Subcutaneous adipose tissue (tissue), 4 donors: Measurements from ENCODE around the gene FUOM. TPM values are rescaled to one million over a fixed set of nuclear protein-coding genes. Genes with fewer than 3 reads are reported as not detected.

ENCODE experiments used
- CTCF ChIP-seq: fragments of 450-650 bp; IDR thresholded peaks from one replicate; pipeline ENCODE4 v1.5.1; 2016; ENCODE audit warnings: low read depth, mild to moderate bottlenecking, control low read depth, antibody characterized with exemption, moderate library complexity
- total RNA-seq, 4 donors: library from RNA; depleted of rRNA; stranded (reverse); fragments of >200 nt; gene quantifications; one replicate each; pipeline ENCODE4 v1.1.0, GENCODE V29; 2016

FUOM gene
- total RNA-seq, 4 donors from 2014 or later = 16.5 to 43.2 (median 29.6) TPM

DNA sequence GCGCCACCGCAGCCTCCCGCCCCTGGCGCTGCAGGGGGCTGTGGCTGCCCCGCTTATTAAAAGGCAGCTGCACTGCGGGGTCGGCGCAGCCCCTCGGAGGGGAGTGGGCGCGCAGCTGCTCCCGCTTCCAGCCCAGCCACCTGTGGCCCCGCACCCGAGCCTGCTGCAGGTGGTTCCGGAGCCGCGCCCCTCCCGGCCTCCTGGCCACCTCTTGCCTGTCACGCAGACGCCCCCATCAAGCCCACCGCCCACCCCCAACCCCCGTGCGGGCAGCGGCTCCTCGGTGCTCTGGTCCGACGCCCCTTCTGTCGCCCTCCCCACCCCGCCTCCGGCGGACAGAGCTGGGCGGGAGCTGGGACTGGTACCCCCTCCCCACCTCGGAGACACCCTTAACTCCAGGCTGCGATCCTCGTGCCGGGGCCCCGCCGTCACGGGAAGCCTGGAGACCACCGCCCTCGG lies 21.7 kb downstream of the FUOM start:
- TF ChIP-seq CTCF = no peak

GRCh38 chr10:133335246-133336117 lies 22.3 kb downstream of the FUOM start:
- TF ChIP-seq CTCF = no peak

DNA sequence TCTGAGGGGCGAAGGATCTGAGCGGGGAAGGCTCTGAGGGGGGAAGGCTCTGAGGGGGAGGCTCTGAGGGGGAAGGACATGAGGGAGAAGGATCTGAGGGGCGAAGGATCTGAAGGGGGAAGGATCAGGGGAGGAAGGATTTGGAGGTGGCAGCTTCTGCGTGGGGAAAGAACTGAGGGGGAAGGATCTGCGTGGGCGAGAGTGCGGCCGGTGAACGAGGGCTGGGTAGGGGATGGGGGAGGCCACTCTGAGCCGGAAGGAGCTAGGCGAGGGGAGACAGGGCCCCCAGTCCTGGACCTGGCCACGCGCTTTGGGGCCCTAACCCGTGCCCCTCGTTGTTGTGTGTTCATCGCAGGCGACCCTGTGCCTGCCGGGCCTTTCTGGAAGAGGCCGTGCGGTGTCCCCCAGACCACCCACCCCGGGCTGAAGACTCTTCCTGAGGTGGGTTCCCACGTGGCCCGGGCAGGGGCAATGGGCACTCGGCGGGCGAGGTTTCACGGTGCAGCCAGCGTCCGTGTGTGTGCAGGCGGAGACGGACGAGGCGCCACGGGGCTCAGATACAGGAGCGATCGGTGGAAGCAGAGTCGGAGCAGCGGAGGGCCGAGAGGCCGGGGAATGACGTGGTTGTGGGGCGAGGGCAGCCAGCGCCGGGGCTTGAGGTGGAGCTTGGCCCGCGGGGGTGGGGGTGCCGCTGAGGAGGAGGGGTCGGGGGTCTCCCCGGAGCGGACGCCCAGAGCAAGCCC lies 23.1 kb downstream of the FUOM start:
- TF ChIP-seq CTCF = no peak

GRCh38 chr10:133332936-133333699 lies 24.7 kb downstream of the FUOM start:
- TF ChIP-seq CTCF = no peak

DNA sequence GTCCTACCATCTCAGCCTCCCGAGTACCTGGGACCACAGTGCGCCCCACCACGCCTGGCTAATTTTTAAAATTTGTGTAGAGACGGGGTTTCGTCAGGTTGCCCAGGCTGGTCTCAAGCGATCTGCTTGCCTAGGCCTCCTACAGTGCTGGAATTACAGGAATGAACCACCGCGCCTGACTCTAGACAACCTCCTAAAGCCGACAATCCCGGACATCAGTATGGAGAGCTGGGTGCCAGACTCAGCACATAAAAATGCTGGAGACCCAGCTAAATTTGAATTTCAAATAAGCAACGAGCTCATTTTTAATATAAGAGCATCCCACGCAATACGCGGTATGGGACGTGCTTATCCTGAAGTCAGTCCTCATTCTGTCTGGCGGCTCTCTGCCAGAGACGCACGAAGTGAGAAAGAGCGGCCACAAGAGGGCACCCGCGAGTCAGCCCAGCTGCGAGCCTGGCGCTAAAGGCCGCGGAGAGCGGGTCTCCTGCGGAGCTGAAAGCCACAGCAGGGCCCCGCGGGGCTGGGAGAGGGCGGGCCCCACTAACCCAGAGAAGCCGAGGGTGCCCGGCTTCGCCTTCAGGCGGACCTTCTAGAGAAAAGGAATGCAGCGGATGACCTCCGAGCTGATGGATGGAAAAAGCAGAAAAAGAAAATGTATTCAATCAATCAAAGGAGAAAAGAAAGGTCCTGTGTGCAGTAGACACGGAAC lies 28.2 kb downstream of the FUOM start:
- no peak for TF ChIP-seq CTCF

GRCh38 chr10:133328358-133329343 lies 29.2 kb downstream of the FUOM start:
- TF ChIP-seq CTCF = no peak
